Motor neuron (in vitro differentiated cells): Measurements from ENCODE around the gene GID8. TPM values are rescaled to one million over a fixed set of nuclear protein-coding genes. Genes with fewer than 3 reads are reported as not detected.

ENCODE experiments used
- ATAC-seq, 8 experiments: fragments of 200-7000 bp; cut with Tn5 transposase; replicated peaks in 6 of 8; 2 replicates each; pipeline ENCODE4 v1.8.0; 2021; ENCODE audit warnings: mild to moderate bottlenecking in 8 of 8, moderate library complexity in 8 of 8
- H3K27ac ChIP-seq, 2 donors: fragments of 250-450 bp; sonication (Bioruptor Pico); 2 replicates each; pipeline ENCODE4 v1.9.0; 2021; ENCODE audit warnings: antibody characterized with exemption in 2 of 2, mild to moderate bottlenecking in 2 of 2, moderate library complexity in 1 of 2
- H3K4me1 ChIP-seq, 2 donors: fragments of 250-450 bp; sonication (Bioruptor Pico); replicated peaks in 1 of 2; 2 replicates each; pipeline ENCODE4 v1.6.1; 2021; ENCODE audit warnings: antibody characterized with exemption in 2 of 2, mild to moderate bottlenecking in 2 of 2, moderate library complexity in 1 of 2
- H3K4me3 ChIP-seq, 5 donors: fragments of 250-450 bp; sonication (Bioruptor Pico); 2 replicates each; pipeline ENCODE4 v1.9.0; 2021; ENCODE audit warnings: antibody characterized with exemption in 5 of 5, mild to moderate bottlenecking in 5 of 5, moderate library complexity in 4 of 5
- WGBS, 10 experiments: fragments of 450-650 bp; shearing (Covaris generic); methylation state at CpG; one replicate each; pipeline ENCODE4 v1.0.0; 2022; 5-methylcytosine and 5-hydroxymethylcytosine counted together
- in situ Hi-C, 9 experiments: fragments of 400-800 bp; cut with MboI; loops; one replicate each; pipeline ENCODE4 v1.15.0; 2021; ENCODE audit warnings: low sequenced_read_pairs in 9 of 9, low pct_unique_long_range_greater_than_20kb in 2 of 9; ENCODE audit not compliant: unreplicated experiment in 9 of 9
- total RNA-seq, 8 experiments: library from RNA; unstranded; fragments of 300-600 nt; gene quantifications; 2 replicates each; pipeline versions ENCODE4 v1.2.3 to v1.2.4, GENCODE V29; 2022

GID8 gene
- total RNA-seq, 8 experiments from 2014 or later, result 13.8 to 35.9 (median 30.5) TPM

DNA sequence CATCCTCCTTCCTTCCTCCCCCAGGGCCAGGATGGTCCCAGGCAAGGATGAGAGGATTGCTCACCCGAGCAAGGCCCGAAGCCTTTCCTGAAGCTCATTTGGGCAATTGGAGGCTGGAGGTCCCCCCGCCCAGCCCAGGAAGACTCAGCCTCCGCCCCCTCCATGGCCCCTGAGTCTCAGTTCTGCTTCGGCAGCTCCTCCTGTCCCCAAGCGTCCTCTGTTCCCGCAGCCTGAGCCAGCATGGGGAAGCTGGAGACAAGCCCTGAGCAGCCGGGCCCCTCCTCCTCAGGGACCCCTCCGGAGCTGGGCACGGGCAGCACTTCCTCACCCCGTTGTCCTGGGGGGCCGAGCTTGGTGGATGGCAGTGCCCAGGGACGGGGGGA is 40.6 kb downstream of the GID8 start:
- no CpG with 5 or more reads among the region's 13 CpGs for WGBS, 10 experiments
- Histone ChIP-seq H3K4me1 (peaks cover 38 to 40% of the 10 kb centered on the region in 2 donors), H3K4me3 (no peak overlapping the region), H3K27ac (no peak overlapping the region)
- no peak for ATAC-seq
- in situ Hi-C loops, result no loop called here

- in situ Hi-C loops, result no loop called here
- WGBS, 10 experiments, result 60 to 100% (median 92%) methylated on average over 2 to 8 of the region's 14 CpGs; no CpG with 5 or more reads in 1 of the 10 experiments
- Histone ChIP-seq H3K4me3 (no peak overlapping the region), H3K4me1 (peaks cover 43 to 48% of the 10 kb centered on the region in 2 donors), H3K27ac (no peak overlapping the region)
- ATAC-seq, result no peak
These were observed 41.4 kb downstream of the GID8 start for GRCh38 chr20:62979310-62979709.

- Histone ChIP-seq H3K4me3 (no peak overlapping the region), H3K27ac (no peak overlapping the region), H3K4me1 (peaks cover 49 to 52% of the 10 kb centered on the region in 2 donors)
- ATAC-seq, result peak in 6 of 8 experiments; percentile 13 to 41 (median 27)
- whole genome bisulfite sequencing, 10 experiments, result 0 to 70% (median 5%) methylated on average over 1 to 6 of the region's 19 CpGs; no CpG with 5 or more reads in 2 of the 10 experiments
- in situ Hi-C loops, result no loop called here
These were observed 42.0 kb downstream of the GID8 start for GRCh38 chr20:62979876-62980373.

- ATAC-seq, result peak in 2 of 8 experiments; percentile 1 to 14
- peaks cover 55 to 57% of the 10 kb centered on the region in 2 donors for H3K4me1 ChIP-seq
- 2 to 53% (median 35%) methylated on average over 5 to 13 of the region's 19 CpGs; no CpG with 5 or more reads in 2 of the 10 experiments for WGBS, 10 experiments
- in situ Hi-C loops, result no loop called here
- no peak overlapping the region for H3K4me3 ChIP-seq
- H3K27ac ChIP-seq, result no peak overlapping the region
These were observed 42.5 kb downstream of the GID8 start for GRCh38 chr20:62980380-62980960.

- Histone ChIP-seq H3K4me3 (no peak overlapping the region), H3K4me1 (peaks cover 60 to 62% of the 10 kb centered on the region in 2 donors), H3K27ac (no peak overlapping the region)
- peak in 1 of 8 experiments; percentile 60 for ATAC-seq
- 0 to 100% methylated on average over 1 of the region's 28 CpGs; no CpG with 5 or more reads in 8 of the 10 experiments for WGBS, 10 experiments
- in situ Hi-C loops, result no loop called here
These were observed 43.0 kb downstream of the GID8 start for GRCh38 chr20:62980970-62981369.

- peaks cover 66 to 71% of the 10 kb centered on the region in 2 donors for H3K4me1 ChIP-seq
- no peak for ATAC-seq
- no peak overlapping the region for H3K27ac ChIP-seq
- in situ Hi-C loops, result no loop called here
- H3K4me3 ChIP-seq, result no peak overlapping the region
- 53 to 100% (median 74%) methylated on average over 1 to 5 of the region's 21 CpGs; no CpG with 5 or more reads in 4 of the 10 experiments for WGBS, 10 experiments
These were observed 44.5 kb downstream of the GID8 start for GRCh38 chr20:62982124-62983075.

- Histone ChIP-seq H3K4me3 (no peak overlapping the region), H3K27ac (no peak overlapping the region), H3K4me1 (peaks cover 63 to 70% of the 10 kb centered on the region in 2 donors)
- 20 to 83% (median 74%) methylated on average over 1 to 4 of the region's 6 CpGs; no CpG with 5 or more reads in 6 of the 10 experiments for WGBS, 10 experiments
- in situ Hi-C loops, result no loop called here
- no peak for ATAC-seq
These were observed 45.3 kb downstream of the GID8 start for GRCh38 chr20:62983210-62983609.

DNA sequence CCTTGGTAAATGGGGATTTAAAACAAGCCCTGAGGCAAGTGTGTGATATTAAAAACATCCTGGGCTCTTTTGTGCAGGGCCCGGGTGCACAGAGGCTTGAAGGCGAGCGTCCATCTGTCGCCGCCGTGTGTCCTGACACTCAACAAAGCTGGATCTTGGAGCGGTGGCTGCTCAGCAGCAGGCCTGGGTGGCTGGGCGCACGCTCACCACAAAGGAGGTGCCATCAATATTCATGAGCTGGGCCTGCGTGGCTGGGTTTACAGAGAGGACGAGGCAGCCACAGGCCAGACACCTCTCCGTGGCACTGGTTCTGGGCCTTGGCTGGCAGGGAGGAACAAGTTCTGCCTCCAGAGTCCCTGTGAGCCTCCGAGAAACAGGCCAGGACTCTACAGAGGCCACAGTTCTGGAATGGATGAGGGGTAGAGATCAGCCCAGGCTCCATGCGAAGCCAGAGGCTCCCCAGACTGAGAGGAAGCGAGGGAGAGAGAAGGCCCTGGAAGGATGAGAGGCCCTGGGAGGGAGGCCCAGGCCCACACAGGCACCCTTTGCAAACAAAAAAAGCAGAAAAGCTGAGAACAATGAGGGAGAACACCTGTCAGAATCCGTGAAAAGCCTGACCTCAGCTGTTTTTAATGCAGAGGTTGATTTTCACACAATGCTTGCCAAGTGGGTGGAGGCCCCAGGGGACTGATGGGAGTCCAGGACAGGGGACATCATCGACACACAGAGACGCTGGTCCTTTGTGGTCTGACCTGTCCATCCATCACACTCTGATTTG is 46.9 kb downstream of the GID8 start:
- Histone ChIP-seq H3K27ac (peak overlapping the region; percentile 80 to 90), H3K4me3 (no peak overlapping the region), H3K4me1 (peaks cover 54 to 60% of the 10 kb centered on the region in 2 donors)
- peak in 6 of 8 experiments; percentile 42 to 88 (median 84) for ATAC-seq
- in situ Hi-C loops, result no loop called here
- WGBS, 10 experiments, result 0 to 63% (median 24%) methylated on average over 2 to 8 of the region's 18 CpGs; no CpG with 5 or more reads in 3 of the 10 experiments

DNA sequence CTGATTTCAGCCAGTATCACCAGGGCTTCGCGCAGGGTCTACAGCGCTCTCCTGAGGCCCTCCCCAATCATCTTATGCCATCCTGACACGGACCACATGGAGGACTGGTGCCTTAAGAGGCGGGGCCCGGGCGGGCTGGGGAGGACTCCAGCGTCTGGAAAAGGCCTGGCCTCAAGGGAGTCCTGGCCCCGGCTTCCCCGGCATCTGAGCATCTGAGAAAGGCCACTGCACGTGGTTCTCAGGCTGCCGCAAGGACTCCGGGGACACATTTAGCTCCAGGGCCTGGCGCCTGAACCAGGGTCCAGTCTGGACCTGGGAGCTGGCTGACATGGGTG is 47.5 kb downstream of the GID8 start:
- Histone ChIP-seq H3K4me1 (peaks cover 48 to 54% of the 10 kb centered on the region in 2 donors), H3K4me3 (no peak overlapping the region), H3K27ac (peak overlapping the region; percentile 80 to 90)
- in situ Hi-C loops, result no loop called here
- ATAC-seq, result peak in 1 of 8 experiments; percentile 12
- 0 to 83% methylated on average over 1 to 4 of the region's 14 CpGs; no CpG with 5 or more reads in 8 of the 10 experiments for WGBS, 10 experiments

DNA sequence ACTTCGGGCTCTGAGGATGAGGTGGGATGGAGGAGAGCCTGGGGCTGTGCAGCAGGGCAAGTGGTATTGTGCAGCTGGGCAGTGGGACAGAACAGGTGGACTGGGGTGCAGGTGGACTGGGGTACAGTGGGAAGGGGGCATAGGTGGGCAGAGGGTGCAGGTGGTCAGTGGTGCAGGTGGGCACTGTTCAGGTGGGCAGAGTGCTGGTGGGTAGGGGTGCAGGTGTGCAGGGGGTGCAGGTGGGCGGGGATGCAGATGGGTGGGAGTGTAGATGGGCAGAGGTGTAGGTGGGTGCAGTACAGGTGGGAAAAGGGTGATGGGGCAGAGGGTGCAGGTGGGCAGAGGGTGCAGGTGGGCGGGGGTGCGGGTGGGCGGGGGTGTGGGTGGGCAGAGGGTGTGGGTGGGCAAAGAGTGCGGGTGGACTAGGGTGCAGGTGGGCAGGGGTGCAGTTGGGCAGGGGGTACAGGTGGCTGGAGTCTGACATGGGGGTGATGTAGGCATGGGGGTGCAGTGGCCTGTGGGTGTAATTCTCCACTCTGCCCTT is 48.4 kb downstream of the GID8 start:
- ATAC-seq, result no peak
- H3K27ac ChIP-seq, result no peak overlapping the region
- no peak overlapping the region for H3K4me3 ChIP-seq
- in situ Hi-C loops, result no loop called here
- H3K4me1 ChIP-seq, result peaks cover 41 to 48% of the 10 kb centered on the region in 2 donors
- WGBS, 10 experiments, result no CpG with 5 or more reads among the region's 6 CpGs

GRCh38 chr20:62987114-62987513 is 49.2 kb downstream of the GID8 start:
- 0 to 75% (median 70%) methylated on average over 1 to 4 of the region's 10 CpGs; no CpG with 5 or more reads in 5 of the 10 experiments for whole genome bisulfite sequencing, 10 experiments
- no peak for ATAC-seq
- Histone ChIP-seq H3K4me1 (peaks cover 36 to 41% of the 10 kb centered on the region in 2 donors), H3K4me3 (no peak overlapping the region), H3K27ac (no peak overlapping the region)
- in situ Hi-C loops, result no loop called here

DNA sequence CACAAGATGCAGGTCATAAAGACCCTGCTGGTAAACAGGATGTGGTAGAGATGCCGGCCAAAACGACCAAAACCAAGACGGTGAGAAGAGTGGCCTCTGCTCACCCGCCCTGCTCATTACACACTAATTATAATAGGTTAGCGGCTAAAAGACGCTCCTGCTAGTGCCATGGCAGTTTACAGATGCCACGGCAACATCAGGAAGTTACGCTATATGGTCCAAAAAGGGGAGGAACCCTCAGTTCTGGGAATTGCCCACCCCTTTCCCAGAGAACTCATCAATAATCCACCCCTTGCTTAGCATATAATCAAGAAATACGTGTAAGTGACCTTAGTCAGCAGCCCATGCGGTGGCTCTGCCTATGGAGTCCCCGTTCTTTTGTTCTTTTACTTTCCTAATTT is 51.3 kb downstream of the GID8 start:
- in situ Hi-C loops, result no loop called here
- no peak for ATAC-seq
- Histone ChIP-seq H3K4me3 (no peak overlapping the region), H3K27ac (no peak overlapping the region), H3K4me1 (peaks cover 24 to 26% of the 10 kb centered on the region in 2 donors)
- 47 to 94% (median 84%) methylated on average over 2 to 10 of the region's 11 CpGs; no CpG with 5 or more reads in 2 of the 10 experiments for WGBS, 10 experiments
